ENCODE measurements around the gene EGR1.
"Not testable (repeated sequence)": the region's sequence is repeated elsewhere in the genome, so short reads cannot be mapped to it uniquely, and the experiment has no call there.

Gene EGR1

GRCh38 chr5:138470322-138471051, 5.2 kb downstream of the EGR1 start:
- DNase-seq, result no peak

GRCh38 chr5:138471052-138471361, 5.7 kb downstream of the EGR1 start:
- no peak for DNase-seq

GRCh38 chr5:138472353-138472752, 7.1 kb downstream of the EGR1 start:
- DNase-seq, result no peak

GRCh38 chr5:138473151-138473550, 7.9 kb downstream of the EGR1 start:
- DNase-seq, result not testable (repeated sequence)

GRCh38 chr5:138476918-138477317, 11.6 kb downstream of the EGR1 start:
- no peak for DNase-seq

GRCh38 chr5:138482638-138483037, 17.4 kb downstream of the EGR1 start:
- DNase-seq, result no peak

GRCh38 chr5:138488481-138488945, 23.2 kb downstream of the EGR1 start:
- DNase-seq, result no peak

GRCh38 chr5:138489683-138490061, 24.4 kb downstream of the EGR1 start:
- DNase-seq, result no peak

GRCh38 chr5:138490648-138491283, 25.5 kb downstream of the EGR1 start:
- no peak for DNase-seq

- no peak for DNase-seq
These were observed 26.0 kb downstream of the EGR1 start for GRCh38 chr5:138491284-138491648.

GRCh38 chr5:138491669-138492559, 26.6 kb downstream of the EGR1 start:
- DNase-seq, result peak; percentile 86

GRCh38 chr5:138492560-138493045, 27.3 kb downstream of the EGR1 start:
- no peak for DNase-seq

- DNase-seq, result no peak
These were observed 30.1 kb downstream of the EGR1 start for GRCh38 chr5:138495351-138495750.

- DNase-seq, result no peak
These were observed 33.1 kb downstream of the EGR1 start for GRCh38 chr5:138498376-138498775.

- no peak for DNase-seq
These were observed 36.8 kb downstream of the EGR1 start for GRCh38 chr5:138502121-138502520.

- no peak for DNase-seq
These were observed 37.2 kb downstream of the EGR1 start for GRCh38 chr5:138502521-138502920.

GRCh38 chr5:138503487-138504270, 38.4 kb downstream of the EGR1 start:
- DNase-seq, result no peak

- DNase-seq, result no peak
These were observed 39.5 kb downstream of the EGR1 start for GRCh38 chr5:138504799-138505198.

- no peak for DNase-seq
These were observed 41.4 kb downstream of the EGR1 start for GRCh38 chr5:138506370-138507306.

- DNase-seq, result not testable (repeated sequence)
These were observed 42.2 kb downstream of the EGR1 start for GRCh38 chr5:138507485-138507884.

- no peak for DNase-seq
These were observed 43.7 kb downstream of the EGR1 start for GRCh38 chr5:138508958-138509357.

GRCh38 chr5:138514021-138514420, 48.7 kb downstream of the EGR1 start:
- DNase-seq, result no peak

All from activated CD4-positive, CD25-positive, alpha-beta regulatory T cell treated with anti-CD3 and anti-CD28 coated beads, Interleukin-2, amount 50 U/mL, for 72 hours (primary cell).